Lower leg skin (tissue), 3 donors: ENCODE results near the gene MYO7A.

Experiments
- POLR2A ChIP-seq, 2 donors: fragments of 450-650 bp; IDR thresholded peaks; one replicate each; pipeline ENCODE4 v1.6.1; 2016 to 2017; ENCODE audit warnings: antibody characterized with exemption in 2 of 2, mild to moderate bottlenecking in 1 of 2, moderate library complexity in 1 of 2
- TF ChIP-seq, protein P1 (sequence below), 3 donors: fragments of 450-650 bp; IDR thresholded peaks; one replicate each; pipeline ENCODE4 v1.5.1; 2016; ENCODE audit warnings: antibody characterized with exemption in 3 of 3, mild to moderate bottlenecking in 3 of 3, moderate library complexity in 2 of 3

DNA sequence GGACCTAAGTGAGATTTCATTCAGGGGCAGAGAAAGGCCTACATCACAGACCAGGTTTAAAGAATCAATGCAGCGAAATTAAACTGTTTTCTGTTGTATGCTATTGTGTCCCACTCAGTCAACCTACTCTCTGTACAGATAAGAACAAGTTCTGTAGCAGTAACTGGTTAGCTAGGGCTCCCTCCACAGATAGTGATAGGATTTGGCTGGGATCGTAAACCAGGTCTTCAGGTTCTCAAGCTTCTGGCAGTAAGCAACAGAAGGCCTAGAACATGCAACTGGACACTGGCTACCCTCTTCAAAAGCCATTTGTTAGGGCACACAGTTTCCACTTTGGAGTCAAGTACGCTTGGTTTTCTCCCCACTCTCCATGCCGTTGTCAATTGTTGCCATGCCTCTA is 104.2 kb downstream of the MYO7A start:
- TF ChIP-seq, protein P1, sequence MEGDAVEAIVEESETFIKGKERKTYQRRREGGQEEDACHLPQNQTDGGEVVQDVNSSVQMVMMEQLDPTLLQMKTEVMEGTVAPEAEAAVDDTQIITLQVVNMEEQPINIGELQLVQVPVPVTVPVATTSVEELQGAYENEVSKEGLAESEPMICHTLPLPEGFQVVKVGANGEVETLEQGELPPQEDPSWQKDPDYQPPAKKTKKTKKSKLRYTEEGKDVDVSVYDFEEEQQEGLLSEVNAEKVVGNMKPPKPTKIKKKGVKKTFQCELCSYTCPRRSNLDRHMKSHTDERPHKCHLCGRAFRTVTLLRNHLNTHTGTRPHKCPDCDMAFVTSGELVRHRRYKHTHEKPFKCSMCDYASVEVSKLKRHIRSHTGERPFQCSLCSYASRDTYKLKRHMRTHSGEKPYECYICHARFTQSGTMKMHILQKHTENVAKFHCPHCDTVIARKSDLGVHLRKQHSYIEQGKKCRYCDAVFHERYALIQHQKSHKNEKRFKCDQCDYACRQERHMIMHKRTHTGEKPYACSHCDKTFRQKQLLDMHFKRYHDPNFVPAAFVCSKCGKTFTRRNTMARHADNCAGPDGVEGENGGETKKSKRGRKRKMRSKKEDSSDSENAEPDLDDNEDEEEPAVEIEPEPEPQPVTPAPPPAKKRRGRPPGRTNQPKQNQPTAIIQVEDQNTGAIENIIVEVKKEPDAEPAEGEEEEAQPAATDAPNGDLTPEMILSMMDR (IDR thresholded peaks at IDR 0.05) = no peak
- no peak for TF ChIP-seq POLR2A (IDR thresholded peaks at IDR 0.05)
